ENCODE results near the gene TRAF2.

TRAF2 gene

DNA sequence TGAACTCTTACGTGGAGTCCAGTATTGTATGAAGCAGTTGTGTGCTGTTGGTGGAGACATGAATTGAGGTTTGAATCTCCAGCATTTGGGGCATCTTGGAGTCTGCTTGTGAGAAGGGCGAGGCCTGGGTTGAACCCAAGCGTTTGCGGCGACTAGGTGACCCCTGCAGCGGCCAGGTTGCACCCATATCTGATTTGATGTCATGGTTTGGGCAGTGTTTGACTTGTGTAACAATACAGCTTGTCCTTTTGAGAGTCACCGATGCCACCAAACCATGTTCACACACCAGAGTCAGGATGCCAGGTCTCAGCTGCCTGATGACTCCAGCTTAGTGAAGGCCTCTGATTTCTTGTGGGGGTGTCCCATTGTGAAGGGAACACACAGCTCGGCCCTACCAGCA is 2.1 kb downstream of the TRAF2 start:
- no peaks in the 10 kb centered on the region for H3K27me3 Mint-ChIP-seq
- DNase-seq (no peak), ATAC-seq (replicated peaks) (no peak)
- H3K4me3 Mint-ChIP-seq = no peak overlapping the region
- H3K9me3 Mint-ChIP-seq = no peaks in the 10 kb centered on the region
- peaks cover 30% of the 10 kb centered on the region for H3K36me3 Mint-ChIP-seq (ENCODE audit: insufficient read depth)
- H3K4me1 Mint-ChIP-seq (ENCODE audit: low read depth in 2 of 2) = peaks cover 13 to 15% of the 10 kb centered on the region in 2 donors
- H3K27ac Mint-ChIP-seq = peak overlapping the region in 1 of 2 donors; percentile 97

GRCh38 chr9:136889858-136890257 is 3.5 kb downstream of the TRAF2 start:
- H3K9me3 Mint-ChIP-seq = no peaks in the 10 kb centered on the region
- H3K36me3 Mint-ChIP-seq (ENCODE audit: insufficient read depth) = peaks cover 36% of the 10 kb centered on the region
- H3K27me3 Mint-ChIP-seq = no peaks in the 10 kb centered on the region
- H3K27ac Mint-ChIP-seq = peak overlapping the region in 1 of 2 donors; percentile 67
- no peak for ATAC-seq (replicated peaks)
- DNase-seq = no peak
- no peak overlapping the region for H3K4me3 Mint-ChIP-seq
- peaks cover 20 to 24% of the 10 kb centered on the region in 2 donors for H3K4me1 Mint-ChIP-seq (ENCODE audit: low read depth in 2 of 2)

- peaks cover 30% of the 10 kb centered on the region for H3K36me3 Mint-ChIP-seq (ENCODE audit: insufficient read depth)
- H3K9me3 Mint-ChIP-seq = no peaks in the 10 kb centered on the region
- peaks cover 21 to 24% of the 10 kb centered on the region in 2 donors for H3K4me1 Mint-ChIP-seq (ENCODE audit: low read depth in 2 of 2)
- DNase-seq (no peak), ATAC-seq (replicated peaks) (no peak)
- no peak overlapping the region for H3K4me3 Mint-ChIP-seq
- no peaks in the 10 kb centered on the region for H3K27me3 Mint-ChIP-seq
- no peak overlapping the region for H3K27ac Mint-ChIP-seq
These were observed 4.3 kb downstream of the TRAF2 start for GRCh38 chr9:136890661-136891060.

DNA sequence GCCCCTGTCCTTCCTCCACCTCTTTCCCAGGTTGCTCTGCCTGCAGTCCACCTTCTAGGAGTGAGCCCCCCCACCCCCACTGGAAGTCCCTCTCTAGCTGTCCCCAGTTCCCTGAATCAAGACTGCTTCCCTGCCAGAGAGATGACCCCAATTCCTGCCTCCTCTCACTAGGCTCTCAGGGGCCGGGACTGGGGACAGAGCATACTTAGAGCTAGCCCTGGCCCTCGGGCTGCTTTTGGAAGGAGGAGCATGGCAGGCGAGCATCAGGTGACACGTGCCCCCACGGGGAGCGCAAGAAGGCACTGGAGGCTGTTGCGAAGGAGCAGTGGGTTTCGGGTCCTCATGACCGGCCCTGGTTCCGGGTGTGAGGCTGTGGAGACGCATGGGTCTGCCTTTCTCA is 9.7 kb downstream of the TRAF2 start:
- Mint-ChIP-seq H3K4me1 (ENCODE audit: low read depth in 2 of 2) (peaks cover 23 to 27% of the 10 kb centered on the region in 2 donors), H3K36me3 (ENCODE audit: insufficient read depth) (peaks cover 34% of the 10 kb centered on the region), H3K4me3 (no peak overlapping the region), H3K27ac (no peak overlapping the region), H3K9me3 (no peaks in the 10 kb centered on the region), H3K27me3 (no peaks in the 10 kb centered on the region)
- ATAC-seq (replicated peaks) = no peak
- no peak for DNase-seq

- ATAC-seq (replicated peaks) = no peak
- DNase-seq = no peak
- no peak overlapping the region for H3K4me3 Mint-ChIP-seq
- H3K27ac Mint-ChIP-seq = peak overlapping the region; percentile 29 to 68
- no peaks in the 10 kb centered on the region for H3K9me3 Mint-ChIP-seq
- H3K4me1 Mint-ChIP-seq (ENCODE audit: low read depth in 2 of 2) = peaks cover 41 to 44% of the 10 kb centered on the region in 2 donors
- no peaks in the 10 kb centered on the region for H3K27me3 Mint-ChIP-seq
- peaks cover 38% of the 10 kb centered on the region for H3K36me3 Mint-ChIP-seq (ENCODE audit: insufficient read depth)
These were observed 12.3 kb downstream of the TRAF2 start for GRCh38 chr9:136898483-136899100.

DNA sequence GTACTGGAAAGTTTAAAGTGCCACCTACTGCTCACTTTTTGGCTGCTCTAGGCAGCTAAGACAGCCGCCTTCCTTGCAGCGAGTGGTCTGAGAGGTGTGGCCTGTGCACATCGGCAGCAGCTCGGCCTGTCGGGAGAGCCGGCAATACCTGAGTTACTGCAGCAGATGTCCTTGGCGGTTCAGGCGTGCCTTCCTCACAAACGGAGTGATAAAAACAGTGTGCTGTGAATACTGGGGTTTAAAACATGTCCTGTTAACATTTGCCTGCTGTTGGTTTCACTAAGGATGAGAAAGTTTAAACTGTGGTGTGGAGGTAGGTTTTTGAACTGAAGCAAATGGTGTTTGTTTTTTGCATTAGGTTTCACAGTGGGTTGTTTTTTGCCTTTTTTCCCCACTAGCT is 12.9 kb downstream of the TRAF2 start:
- DNase-seq (no peak), ATAC-seq (replicated peaks) (no peak)
- Mint-ChIP-seq H3K27ac (no peak overlapping the region), H3K27me3 (no peaks in the 10 kb centered on the region), H3K4me1 (ENCODE audit: low read depth in 2 of 2) (peaks cover 40 to 42% of the 10 kb centered on the region in 2 donors), H3K9me3 (no peaks in the 10 kb centered on the region), H3K4me3 (no peak overlapping the region), H3K36me3 (ENCODE audit: insufficient read depth) (peaks cover 32% of the 10 kb centered on the region)

DNA sequence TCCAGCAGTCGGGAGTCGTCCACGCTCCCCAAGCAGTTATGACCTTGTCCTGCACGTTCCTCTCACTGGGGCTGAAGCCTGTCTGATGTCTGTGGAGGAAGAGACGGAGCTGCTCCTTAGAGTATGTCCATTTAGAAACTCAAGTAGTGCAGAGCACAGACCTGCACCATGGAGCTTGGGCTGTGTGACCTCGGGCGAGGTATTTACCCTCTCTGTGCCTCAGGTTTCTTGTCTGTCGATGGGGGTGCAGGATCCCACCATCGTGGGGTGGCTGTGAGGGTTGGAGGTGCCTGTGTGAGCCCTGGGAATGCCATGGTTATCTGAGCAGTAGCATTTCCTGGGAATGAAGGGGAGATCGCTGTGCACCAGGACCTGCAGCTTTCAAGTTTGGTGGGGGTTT is 14.2 kb downstream of the TRAF2 start:
- DNase-seq (no peak), ATAC-seq (replicated peaks) (no peak)
- Mint-ChIP-seq H3K4me3 (peak overlapping the region; percentile 1 to 43), H3K36me3 (ENCODE audit: insufficient read depth) (peaks cover 32% of the 10 kb centered on the region), H3K27ac (peak overlapping the region; percentile 98 to 99), H3K27me3 (no peaks in the 10 kb centered on the region), H3K9me3 (no peaks in the 10 kb centered on the region), H3K4me1 (ENCODE audit: low read depth in 2 of 2) (peaks cover 33 to 35% of the 10 kb centered on the region in 2 donors)

DNA sequence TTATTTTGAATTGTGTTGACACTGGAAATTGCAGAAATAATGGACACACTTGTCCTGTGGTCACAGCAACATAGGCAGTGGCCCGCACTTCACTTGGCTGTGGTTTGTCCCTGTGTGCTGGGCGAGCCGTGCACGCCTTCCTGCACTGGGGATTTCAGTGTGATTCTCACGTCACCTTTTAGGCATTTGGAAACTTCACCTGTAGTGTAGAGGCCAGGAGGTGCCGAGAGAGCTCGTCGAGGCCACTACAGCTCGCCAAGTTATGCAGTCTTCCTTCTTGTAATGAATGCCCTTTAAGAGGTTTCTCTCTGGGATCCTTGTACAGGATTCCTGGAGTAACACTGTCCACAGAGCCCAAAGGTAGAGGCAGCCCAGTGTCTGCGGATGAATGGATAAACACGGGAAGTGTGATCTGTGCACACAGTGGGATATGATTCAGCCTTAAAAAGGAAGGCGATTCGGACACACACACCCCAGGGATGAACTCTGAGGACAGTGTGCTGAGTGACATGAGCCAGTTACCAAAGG is 14.7 kb downstream of the TRAF2 start:
- peak overlapping the region; percentile 43 to 79 for H3K4me3 Mint-ChIP-seq
- H3K9me3 Mint-ChIP-seq = no peaks in the 10 kb centered on the region
- ATAC-seq (replicated peaks) = no peak
- peak overlapping the region; percentile 98 to 99 for H3K27ac Mint-ChIP-seq
- peaks cover 30 to 35% of the 10 kb centered on the region in 2 donors for H3K4me1 Mint-ChIP-seq (ENCODE audit: low read depth in 2 of 2)
- H3K27me3 Mint-ChIP-seq = no peaks in the 10 kb centered on the region
- no peak for DNase-seq
- H3K36me3 Mint-ChIP-seq (ENCODE audit: insufficient read depth) = peaks cover 34% of the 10 kb centered on the region

- peak; percentile 50 to 58 (median 55) for DNase-seq
- H3K4me1 Mint-ChIP-seq (ENCODE audit: low read depth in 2 of 2) = peaks cover 28 to 35% of the 10 kb centered on the region in 2 donors
- no peaks in the 10 kb centered on the region for H3K27me3 Mint-ChIP-seq
- peaks cover 34% of the 10 kb centered on the region for H3K36me3 Mint-ChIP-seq (ENCODE audit: insufficient read depth)
- H3K9me3 Mint-ChIP-seq = no peaks in the 10 kb centered on the region
- peak overlapping the region; percentile 79 to 85 for H3K4me3 Mint-ChIP-seq
- H3K27ac Mint-ChIP-seq = peak overlapping the region; percentile 98 to 99
- ATAC-seq (replicated peaks) = peak; percentile 50
These were observed 15.4 kb downstream of the TRAF2 start for GRCh38 chr9:136901516-136902258.

GRCh38 chr9:136902259-136902821 is 16.0 kb downstream of the TRAF2 start:
- peak overlapping the region; percentile 98 to 99 for H3K27ac Mint-ChIP-seq
- peaks cover 23 to 30% of the 10 kb centered on the region in 2 donors for H3K4me1 Mint-ChIP-seq (ENCODE audit: low read depth in 2 of 2)
- H3K9me3 Mint-ChIP-seq = no peaks in the 10 kb centered on the region
- ATAC-seq (replicated peaks) (peak; percentile 88), DNase-seq (peak; percentile 78 to 79 (median 79))
- no peaks in the 10 kb centered on the region for H3K27me3 Mint-ChIP-seq
- H3K36me3 Mint-ChIP-seq (ENCODE audit: insufficient read depth) = peaks cover 33% of the 10 kb centered on the region
- H3K4me3 Mint-ChIP-seq = peak overlapping the region; percentile 79 to 85

DNA sequence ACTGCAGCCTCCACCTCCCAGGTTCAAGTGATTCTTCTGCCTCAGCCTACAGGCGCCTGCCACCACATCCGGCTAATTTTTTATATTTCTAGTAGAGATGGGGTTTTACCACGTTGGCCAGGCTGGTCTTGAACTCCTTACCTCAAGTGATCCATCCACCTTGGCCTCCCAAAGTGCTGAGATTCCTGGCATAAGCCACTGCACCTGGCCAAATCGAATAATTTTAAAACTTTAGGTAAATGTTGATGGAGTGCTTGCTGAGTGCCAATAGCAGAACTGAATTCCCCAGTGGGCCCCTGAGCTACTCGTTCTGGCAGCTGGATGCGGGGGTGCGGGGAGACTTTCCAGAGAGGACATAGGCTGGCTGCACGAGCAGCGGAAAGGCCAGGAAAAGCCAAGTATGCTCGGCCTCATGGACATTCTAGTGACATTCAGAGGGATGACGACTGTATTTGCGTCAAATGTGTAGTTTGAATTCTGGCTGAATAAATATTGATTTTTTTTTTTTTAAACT is 16.8 kb downstream of the TRAF2 start:
- no peaks in the 10 kb centered on the region for H3K9me3 Mint-ChIP-seq
- no peaks in the 10 kb centered on the region for H3K27me3 Mint-ChIP-seq
- peak overlapping the region; percentile 98 to 99 for H3K27ac Mint-ChIP-seq
- DNase-seq (peak in 1 of 3 experiments; percentile 26), ATAC-seq (replicated peaks) (no peak)
- peaks cover 23 to 30% of the 10 kb centered on the region in 2 donors for H3K4me1 Mint-ChIP-seq (ENCODE audit: low read depth in 2 of 2)
- H3K4me3 Mint-ChIP-seq = peak overlapping the region; percentile 33 to 85
- peaks cover 36% of the 10 kb centered on the region for H3K36me3 Mint-ChIP-seq (ENCODE audit: insufficient read depth)

DNA sequence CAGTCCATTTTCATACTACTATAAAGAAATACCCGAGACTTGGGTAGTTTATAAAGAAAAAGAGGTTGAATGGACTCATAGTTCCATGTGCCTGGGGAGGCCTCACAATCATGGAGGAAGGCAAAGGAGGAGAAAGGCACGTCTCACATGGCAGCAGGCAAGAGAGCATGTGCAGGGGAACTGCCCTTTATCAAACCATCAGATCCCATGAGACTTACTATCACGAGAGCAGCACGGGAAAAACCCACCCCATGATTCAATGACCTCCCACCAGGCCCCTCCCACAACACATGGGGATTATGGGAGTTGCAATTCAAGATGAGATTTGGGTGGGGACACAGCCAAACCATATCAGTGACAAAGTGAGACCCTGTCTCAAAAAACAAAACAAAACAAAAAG is 19.9 kb downstream of the TRAF2 start:
- Mint-ChIP-seq H3K36me3 (ENCODE audit: insufficient read depth) (peaks cover 35% of the 10 kb centered on the region), H3K27me3 (no peaks in the 10 kb centered on the region), H3K27ac (peak overlapping the region; percentile 70 to 94), H3K9me3 (no peaks in the 10 kb centered on the region), H3K4me3 (no peak overlapping the region), H3K4me1 (ENCODE audit: low read depth in 2 of 2) (peaks cover 19 to 22% of the 10 kb centered on the region in 2 donors)
- ATAC-seq (replicated peaks) (no peak), DNase-seq (no peak)
